H1 (cell line): ENCODE results near the gene PXN. TPM values are rescaled to one million over a fixed set of nuclear protein-coding genes. Genes with fewer than 3 reads are reported as not detected.
A peak's percentile ranks its signal among the peaks of the same experiment; 100 is the strongest.

Experiments used
- CTCF ChIA-PET: fragments of 300-600 bp; sonication (Branson Sonifier 250); formaldehyde crosslinking; loops from one replicate; lab custom pipeline; 2021; ENCODE audit not compliant: partially characterized antibody; lab: Charles Lee
- POLR2A ChIA-PET: fragments of 300-600 bp; sonication (Branson Sonifier 250); formaldehyde crosslinking; loops from one replicate; lab custom pipeline; 2021; ENCODE audit warnings: inconsistent platforms; ENCODE audit not compliant: partially characterized antibody; lab: Charles Lee
- DNase-seq, 2 experiments: peaks; one replicate each; pipeline versions ENCODE4 v3.0.0 to v3.0.0-alpha.2; 2010 to 2022; ENCODE audit warnings: low spot score in 2 of 2, low read depth in 1 of 2, mixed read lengths in 1 of 2
- FAIRE-seq: peaks from 2 replicates; lab custom pipeline; 2011; peaks lifted over from hg19 to GRCh38; lab: Jason Lieb, UNC
- H2AFZ ChIP-seq: 2 replicates; pipeline ENCODE4 v1.8.1; 2012; ENCODE audit warnings: low read length, inconsistent platforms
- H2AK5ac ChIP-seq: 2 replicates; pipeline ENCODE4 v1.6.1; 2013; ENCODE audit warnings: low read depth, low read length
- H2BK120ac ChIP-seq: replicated peaks from 2 replicates; pipeline ENCODE3; 2013; ENCODE audit warnings: low read depth, low read length, inconsistent platforms
- H2BK12ac ChIP-seq: 2 replicates; pipeline ENCODE4 v1.6.1; 2013; ENCODE audit warnings: low read depth, low read length
- H2BK15ac ChIP-seq: 2 replicates; pipeline ENCODE4 v1.6.1; 2013; ENCODE audit warnings: low read length
- H2BK20ac ChIP-seq: 2 replicates; pipeline ENCODE4 v1.6.1; 2013; ENCODE audit warnings: low read length
- H2BK5ac ChIP-seq: 2 replicates; pipeline ENCODE4 v1.6.1; 2013; ENCODE audit warnings: low read depth, low read length
- H3K14ac ChIP-seq: 2 replicates; pipeline ENCODE4 v1.6.1; 2013; ENCODE audit warnings: inconsistent platforms; ENCODE audit not compliant: insufficient read length
- H3K18ac ChIP-seq: 2 replicates; pipeline ENCODE4 v1.6.1; 2013; ENCODE audit warnings: low read length; ENCODE audit errors: extremely low read depth
- H3K23ac ChIP-seq: 2 replicates; pipeline ENCODE4 v1.6.1; 2013; ENCODE audit warnings: inconsistent platforms; ENCODE audit not compliant: insufficient read length
- H3K23me2 ChIP-seq: 2 replicates; pipeline ENCODE4 v1.6.1; 2013; ENCODE audit warnings: low read depth, low read length
- H3K27ac ChIP-seq: 2 replicates; pipeline ENCODE4 v1.6.1; 2011; ENCODE audit warnings: low read depth, low read length, inconsistent platforms
- H3K27me3 ChIP-seq, 4 experiments: replicated peaks in 1 of 4; 1 replicate in 1 of 4; 2 replicates in 3 of 4; pipeline versions ENCODE4 v1.6.1 to v1.8.1; 2011 to 2013; ENCODE audit warnings: low read length in 3 of 4, mild to moderate bottlenecking in 3 of 4, inconsistent platforms in 2 of 4, mixed read lengths in 2 of 4, moderate library complexity in 1 of 4; ENCODE audit not compliant: control insufficient read depth in 3 of 4, insufficient read depth in 3 of 4; ENCODE audit errors: extremely low read depth in 1 of 4
- H3K36me3 ChIP-seq, 4 experiments: 2 replicates each; pipeline versions ENCODE4 v1.6.1 to v1.8.1; 2011 to 2013; ENCODE audit warnings: mild to moderate bottlenecking in 4 of 4, low read length in 3 of 4, moderate library complexity in 2 of 4, control low read depth in 1 of 4, inconsistent platforms in 1 of 4; ENCODE audit not compliant: insufficient read depth in 4 of 4, control insufficient read depth in 2 of 4
- H3K4ac ChIP-seq: replicated peaks from 2 replicates; pipeline ENCODE3; 2013; ENCODE audit warnings: low read length, low read depth, mixed read lengths, inconsistent platforms; ENCODE audit not compliant: insufficient read length
- H3K4me1 ChIP-seq, 4 experiments: replicated peaks in 1 of 4; 1 replicate in 1 of 4; 2 replicates in 3 of 4; pipeline versions ENCODE4 v1.6.1 to v1.8.1; 2011 to 2013; ENCODE audit warnings: low read length in 3 of 4, inconsistent platforms in 2 of 4, mixed read lengths in 1 of 4; ENCODE audit not compliant: insufficient read depth in 4 of 4, control insufficient read depth in 3 of 4
- H3K4me2 ChIP-seq, 2 experiments: 2 replicates each; pipeline versions ENCODE4 v1.6.1 to v1.8.1; 2011 to 2013; ENCODE audit warnings: low read depth in 2 of 2, low read length in 2 of 2, control low read depth in 1 of 2, inconsistent platforms in 1 of 2, mild to moderate bottlenecking in 1 of 2; ENCODE audit not compliant: insufficient read depth in 1 of 2
- H3K4me3 ChIP-seq, 4 experiments: fragments of 200-600, 300-600 bp in 1 of 4; sonication (generic), shearing (Covaris generic), sonication (Bioruptor Twin) in 1 of 4; 2 replicates each; pipeline versions ENCODE4 v1.5.1 to v1.8.1; 2011 to 2016; ENCODE audit warnings: low read length in 4 of 4, low read depth in 3 of 4, control low read depth in 2 of 4, inconsistent platforms in 2 of 4, mild to moderate bottlenecking in 2 of 4, mixed read lengths in 1 of 4, moderate library complexity in 1 of 4; ENCODE audit not compliant: insufficient read depth in 2 of 4; ENCODE audit errors: extremely low read depth in 1 of 4
- H3K56ac ChIP-seq: replicated peaks from 2 replicates; pipeline ENCODE3; 2013; ENCODE audit warnings: low read depth, mild to moderate bottlenecking, mixed read lengths, low read length, inconsistent platforms; ENCODE audit not compliant: insufficient read length
- H3K79me1 ChIP-seq: 2 replicates; pipeline ENCODE4 v1.6.1; 2013; ENCODE audit warnings: low read depth, low read length, control low read depth
- H3K79me2 ChIP-seq, 2 experiments: 2 replicates each; pipeline versions ENCODE4 v1.6.1 to v1.8.1; 2012 to 2013; ENCODE audit warnings: low read length in 2 of 2, mild to moderate bottlenecking in 2 of 2, inconsistent platforms in 1 of 2; ENCODE audit not compliant: insufficient read depth in 2 of 2, control insufficient read depth in 1 of 2
- H3K9ac ChIP-seq, 4 experiments: replicated peaks in 1 of 4; 1 replicate in 1 of 4; 2 replicates in 3 of 4; pipeline versions ENCODE4 v1.6.1 to v1.8.1; 2011 to 2013; ENCODE audit warnings: low read depth in 3 of 4, low read length in 3 of 4, control low read depth in 2 of 4, mild to moderate bottlenecking in 2 of 4, moderate library complexity in 2 of 4, inconsistent platforms in 1 of 4; ENCODE audit errors: extremely low read depth in 1 of 4
- H3K9me3 ChIP-seq, 2 experiments: 2 replicates each; pipeline versions ENCODE4 v1.6.1 to v1.8.1; 2012 to 2013; ENCODE audit warnings: mild to moderate bottlenecking in 2 of 2, moderate library complexity in 2 of 2, control low read depth in 1 of 2, inconsistent platforms in 1 of 2, low read depth in 1 of 2, low read length in 1 of 2, mixed read lengths in 1 of 2; ENCODE audit not compliant: insufficient read depth in 2 of 2
- H4K20me1 ChIP-seq, 2 experiments: replicated peaks in 1 of 2; 2 replicates each; pipeline versions ENCODE3 to v1.8.1; 2011 to 2013; ENCODE audit warnings: inconsistent platforms in 2 of 2, low read length in 2 of 2, mild to moderate bottlenecking in 1 of 2; ENCODE audit not compliant: insufficient read depth in 2 of 2, control insufficient read depth in 1 of 2
- H4K5ac ChIP-seq: 2 replicates; pipeline ENCODE4 v1.6.1; 2013; ENCODE audit warnings: low read length, low read depth, mixed read lengths, inconsistent platforms; ENCODE audit not compliant: insufficient read length
- H4K8ac ChIP-seq: 2 replicates; pipeline ENCODE4 v1.8.0; 2013; ENCODE audit warnings: mild to moderate bottlenecking, moderate library complexity, low read length, inconsistent platforms; ENCODE audit not compliant: insufficient read depth; ENCODE audit errors: extremely low read depth
- H4K91ac ChIP-seq: replicated peaks from 2 replicates; pipeline ENCODE3; 2013; ENCODE audit warnings: low read length, mixed read lengths, inconsistent platforms; ENCODE audit not compliant: insufficient read length
- KDM1A ChIP-seq: fragments of 200-600, 300-600 bp; sonication (generic); IDR thresholded peaks from 2 replicates; pipeline ENCODE4 v1.7.1; 2016; ENCODE audit warnings: mild to moderate bottlenecking, low read length, borderline replicate concordance
- WGBS, 2 experiments: shearing (Covaris generic) in 1 of 2; methylation state at CpG; one replicate each; pipeline versions ENCODE4 v1.1.6 to v1.1.7; 2013 to 2015; ENCODE audit warnings: low lambda C conversion rate in 2 of 2, mixed read lengths in 2 of 2, inconsistent platforms in 1 of 2, low coverage in 1 of 2, missing lambda C conversion rate in 1 of 2; ENCODE audit not compliant: insufficient replicate concordance in 2 of 2, insufficient coverage in 1 of 2, insufficient read length in 1 of 2; ENCODE audit errors: extremely low coverage in 1 of 2, missing lambda C conversion rate in 1 of 2; 5-methylcytosine and 5-hydroxymethylcytosine counted together
- polyA plus RNA-seq, 7 experiments: library from polyadenylated mRNA; depleted of rRNA in 3 of 7; stranded (reverse) in 5 of 7; unstranded in 2 of 7; fragments of >200 nt in 5 of 7; fragments of 200-250 nt in 2 of 7; gene quantifications; 1 replicate in 5 of 7; 2 replicates in 1 of 7; 4 replicates in 1 of 7; pipeline versions ENCODE4 v1.2.1 to v1.2.3, GENCODE V29; 2011 to 2013; ENCODE audit warnings: missing spikeins in 2 of 7, mixed read lengths in 2 of 7
- total RNA-seq: library from RNA; stranded (reverse); fragmentation: NEBNext Ultra II Directional; extraction: Animal tissue kit (Norgen Biotek cat#: 25700); gene quantifications from 2 replicates; pipeline ENCODE4 v1.2.1, GENCODE V29; 2021
- TF ChIP-seq, protein P1 (sequence below): IDR thresholded peaks from 2 replicates; pipeline ENCODE4 v1.6.1; 2012; ENCODE audit warnings: inconsistent platforms

PXN gene
- total and polyA plus RNA-seq, 2 of the 8 experiments (the other 6 are each of a cell fraction or from before 2014, with no cell fraction given), result 51.0 to 105 TPM

DNA sequence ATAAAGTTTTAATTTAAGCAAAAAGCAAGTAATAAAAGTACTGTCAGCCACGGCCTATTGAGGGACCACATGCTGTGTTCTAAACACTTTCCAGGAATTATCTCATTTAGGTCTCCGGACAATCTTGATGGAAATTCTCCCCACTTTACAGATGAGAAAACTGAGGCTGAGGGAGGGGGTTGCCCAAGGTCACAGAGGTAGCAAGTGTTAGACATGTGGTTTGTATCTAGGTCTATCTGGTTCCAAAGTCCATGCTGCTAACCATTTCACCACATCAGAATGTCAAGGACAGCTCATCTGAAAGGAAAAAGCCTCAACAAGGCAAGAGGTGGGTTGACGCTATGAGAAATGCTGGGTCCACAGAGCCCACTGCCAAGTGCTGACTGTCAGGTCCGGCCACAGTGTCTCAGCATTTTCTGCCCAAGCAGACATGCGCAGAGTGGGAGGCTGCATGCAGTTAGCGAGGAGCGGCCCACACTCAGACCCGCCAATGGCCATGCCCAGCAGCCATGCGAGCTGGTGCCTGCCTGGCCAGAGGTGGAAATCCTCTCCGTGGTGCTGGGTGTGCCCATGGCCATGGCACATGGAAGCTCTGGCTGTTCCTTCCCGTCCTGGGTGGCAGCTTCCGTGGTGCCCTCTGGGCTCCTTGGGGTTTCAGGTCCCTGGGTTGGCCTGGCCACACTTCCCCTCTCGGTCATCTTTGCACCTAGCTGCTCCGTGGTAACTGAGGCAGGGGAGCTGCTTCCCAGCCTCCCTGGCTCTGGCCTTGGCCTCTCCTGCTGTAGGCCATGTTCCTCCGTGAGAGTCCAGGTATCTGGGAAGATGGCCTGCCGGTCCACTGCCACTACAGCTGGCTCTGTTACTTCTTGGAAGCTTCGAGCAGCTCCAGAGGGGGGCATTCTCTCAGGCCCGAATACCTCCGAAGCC lies 46.6 kb downstream of the PXN start:
- no peak overlapping the region for H3K23ac ChIP-seq
- H3K4me1 ChIP-seq, result no peaks in the 10 kb centered on the region
- no peak overlapping the region for H3K4me3 ChIP-seq
- DNase-seq, result no peak
- CTCF ChIA-PET, result interaction anchor here (1.4 to 17.8 kb wide), 5 partner anchors 10 to 33 kb away, joined by 4 to 930 read pairs (median 11); partner anchors contain the start of genes PXN and RPLP0
- no peak overlapping the region for H3K9ac ChIP-seq
- WGBS, 2 experiments, result 96% methylated on average over 19 of the region's 19 CpGs; no CpG with 5 or more reads in 1 of the 2 experiments
- H3K56ac ChIP-seq, result no peak overlapping the region
- FAIRE-seq, result no peak
- POLR2A ChIA-PET, result interaction anchor here (1.0 to 88.3 kb wide), 4 partner anchors 10 to 170 kb away, joined by 4 to 4270 read pairs (median 689); partner anchors contain the start of genes GCN1, PXN, RNU4-1 and RNU4-2
- no peak overlapping the region for H2AFZ ChIP-seq
- no peak overlapping the region for H4K91ac ChIP-seq
- H3K27ac ChIP-seq, result no peak overlapping the region
- H3K4ac ChIP-seq, result no peak overlapping the region
- no peak overlapping the region for H4K5ac ChIP-seq
- peaks cover 4 to 18% of the 10 kb centered on the region in 2 experiments for H4K20me1 ChIP-seq
- no peaks in the 10 kb centered on the region for H3K79me1 ChIP-seq
- no peak overlapping the region for H2BK12ac ChIP-seq
- H2BK15ac ChIP-seq, result no peak overlapping the region
- H3K4me2 ChIP-seq, result no peak overlapping the region
- H4K8ac ChIP-seq, result no peak overlapping the region
- no peaks in the 10 kb centered on the region for H3K79me2 ChIP-seq
- no peak overlapping the region for H2BK120ac ChIP-seq
- TF ChIP-seq, protein P1, sequence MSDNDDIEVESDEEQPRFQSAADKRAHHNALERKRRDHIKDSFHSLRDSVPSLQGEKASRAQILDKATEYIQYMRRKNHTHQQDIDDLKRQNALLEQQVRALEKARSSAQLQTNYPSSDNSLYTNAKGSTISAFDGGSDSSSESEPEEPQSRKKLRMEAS, result no peak
- TF ChIP-seq KDM1A, result 0 out of 2 replicates have a peak, but pooled peaks have one; percentile 58
- no peak overlapping the region for H3K18ac ChIP-seq
- H2BK5ac ChIP-seq, result no peak overlapping the region
- no peaks in the 10 kb centered on the region for H3K27me3 ChIP-seq
- H2AK5ac ChIP-seq, result no peak overlapping the region
- no peak overlapping the region for H3K14ac ChIP-seq
- peaks cover 15 to 35% (median 28%) of the 10 kb centered on the region in 4 experiments for H3K36me3 ChIP-seq
- H2BK20ac ChIP-seq, result no peak overlapping the region
- no peaks in the 10 kb centered on the region for H3K23me2 ChIP-seq
- H3K9me3 ChIP-seq, result no peaks in the 10 kb centered on the region
